Smooth muscle cell (in vitro differentiated cells): ENCODE data around the gene FRAS1. TPM values are rescaled to one million over a fixed set of nuclear protein-coding genes. Genes with fewer than 3 reads are reported as not detected.
A peak's percentile ranks its signal among the peaks of the same experiment; 100 is the strongest.

ENCODE experiments used
- DNase-seq: peaks from one replicate; lab custom pipeline; 2025; ENCODE audit not compliant: unreplicated experiment; lab: John Stamatoyannopoulos, UW
- H2AFZ ChIP-seq: fragments of 200-600 bp; sonication (generic); 2 replicates; pipeline ENCODE4 v1.6.0; 2016; ENCODE audit warnings: antibody characterized with exemption, low read depth, mild to moderate bottlenecking
- H3F3A ChIP-seq: fragments of 200-600 bp; sonication (generic); 2 replicates; pipeline ENCODE4 v1.6.0; 2017; ENCODE audit warnings: antibody characterized with exemption, low read depth
- H3K27ac ChIP-seq: fragments of 200-600 bp; sonication (generic); 2 replicates; pipeline ENCODE4 v1.5.1; 2016; ENCODE audit warnings: low read depth, mild to moderate bottlenecking
- H3K27me3 ChIP-seq: fragments of 200-600 bp; sonication (generic); 2 replicates; pipeline ENCODE4 v1.6.1; 2016; ENCODE audit warnings: low read depth, mild to moderate bottlenecking
- H3K36me3 ChIP-seq: fragments of 200-600 bp; sonication (generic); 2 replicates; pipeline ENCODE4 v1.5.1; 2016; ENCODE audit warnings: low read depth
- H3K4me1 ChIP-seq: fragments of 200-600 bp; sonication (generic); 2 replicates; pipeline ENCODE4 v1.5.1; 2016; ENCODE audit warnings: low read depth
- H3K4me2 ChIP-seq: fragments of 200-600 bp; sonication (generic); 2 replicates; pipeline ENCODE4 v1.6.0; 2016; ENCODE audit warnings: mild to moderate bottlenecking
- H3K4me3 ChIP-seq: fragments of 200-600 bp; sonication (generic); 2 replicates; pipeline ENCODE4 v1.5.1; 2016; ENCODE audit warnings: mild to moderate bottlenecking
- H3K79me2 ChIP-seq: fragments of 200-600 bp; sonication (generic); 2 replicates; pipeline ENCODE4 v1.6.0; 2016; ENCODE audit warnings: low read depth, mild to moderate bottlenecking
- H3K9ac ChIP-seq: fragments of 200-600 bp; sonication (generic); 2 replicates; pipeline ENCODE4 v1.6.0; 2016; ENCODE audit warnings: low read depth
- H3K9me3 ChIP-seq: fragments of 200-600 bp; sonication (generic); replicated peaks from 2 replicates; pipeline ENCODE4 v1.5.1; 2016; ENCODE audit warnings: low read depth
- H4K20me1 ChIP-seq: fragments of 200-600 bp; sonication (generic); 2 replicates; pipeline ENCODE4 v1.6.0; 2016; ENCODE audit warnings: low read depth
- WGBS: methylation state at CpG from one replicate; pipeline ENCODE4 v1.1.7; 2016; ENCODE audit warnings: low lambda C conversion rate; 5-methylcytosine and 5-hydroxymethylcytosine counted together
- polyA plus RNA-seq: library from polyadenylated mRNA; unstranded; fragments of >200 nt; fragmentation: Nextera tagmentation; extraction: Ambion mirVana; gene quantifications from 2 replicates; pipeline ENCODE4 v1.2.1, GENCODE V29; 2016
- total RNA-seq: library from RNA; depleted of rRNA; stranded (reverse); fragments of >200 nt; gene quantifications from 2 replicates; pipeline ENCODE4 v1.2.3, GENCODE V29; 2014
- TF ChIP-seq, protein P1 (sequence below): fragments of 200-600 bp; sonication (generic); IDR thresholded peaks from 2 replicates; pipeline ENCODE4 v1.5.1; 2017; ENCODE audit warnings: borderline replicate concordance, mild to moderate bottlenecking, antibody characterized with exemption; ENCODE audit not compliant: insufficient read depth, poor library complexity, severe bottlenecking

The FRAS1 gene
- total and polyA plus RNA-seq, 2 experiments from 2014 or later = 0.55 to 8.1 TPM

DNA sequence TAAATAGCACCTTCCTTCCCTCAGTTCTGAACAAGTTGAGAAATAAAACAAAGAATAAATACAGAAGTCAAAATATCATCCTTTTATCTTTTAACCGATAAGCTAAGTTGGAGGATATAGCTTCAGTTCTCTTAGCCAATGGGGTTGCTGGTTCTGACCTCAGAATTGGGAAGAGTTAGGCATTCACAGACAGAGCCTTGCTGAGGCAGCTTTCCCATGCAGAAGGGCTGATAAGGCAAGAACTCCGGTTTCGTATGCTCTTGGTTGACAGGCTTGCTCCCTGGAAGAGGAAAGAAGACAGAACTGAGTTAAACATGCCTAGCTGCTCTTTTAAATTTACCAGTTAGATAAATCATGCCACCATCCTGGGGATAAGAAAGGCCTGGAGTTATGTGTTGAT lies 17.6 kb downstream of the FRAS1 start:
- Histone ChIP-seq H3K4me2 (peak overlapping the region; percentile 40), H3K4me1 (peaks cover 7% of the 10 kb centered on the region), H3K36me3 (no peaks in the 10 kb centered on the region), H4K20me1 (no peaks in the 10 kb centered on the region), H3F3A (no peaks in the 10 kb centered on the region), H3K79me2 (no peaks in the 10 kb centered on the region), H3K9ac (no peak overlapping the region), H2AFZ (peak overlapping the region; percentile 63), H3K27me3 (no peaks in the 10 kb centered on the region), H3K27ac (no peak overlapping the region), H3K4me3 (no peak overlapping the region), H3K9me3 (no peaks in the 10 kb centered on the region)
- WGBS = 28% methylated on average over 3 of the region's 3 CpGs
- no peak for DNase-seq
- TF ChIP-seq, protein P1, sequence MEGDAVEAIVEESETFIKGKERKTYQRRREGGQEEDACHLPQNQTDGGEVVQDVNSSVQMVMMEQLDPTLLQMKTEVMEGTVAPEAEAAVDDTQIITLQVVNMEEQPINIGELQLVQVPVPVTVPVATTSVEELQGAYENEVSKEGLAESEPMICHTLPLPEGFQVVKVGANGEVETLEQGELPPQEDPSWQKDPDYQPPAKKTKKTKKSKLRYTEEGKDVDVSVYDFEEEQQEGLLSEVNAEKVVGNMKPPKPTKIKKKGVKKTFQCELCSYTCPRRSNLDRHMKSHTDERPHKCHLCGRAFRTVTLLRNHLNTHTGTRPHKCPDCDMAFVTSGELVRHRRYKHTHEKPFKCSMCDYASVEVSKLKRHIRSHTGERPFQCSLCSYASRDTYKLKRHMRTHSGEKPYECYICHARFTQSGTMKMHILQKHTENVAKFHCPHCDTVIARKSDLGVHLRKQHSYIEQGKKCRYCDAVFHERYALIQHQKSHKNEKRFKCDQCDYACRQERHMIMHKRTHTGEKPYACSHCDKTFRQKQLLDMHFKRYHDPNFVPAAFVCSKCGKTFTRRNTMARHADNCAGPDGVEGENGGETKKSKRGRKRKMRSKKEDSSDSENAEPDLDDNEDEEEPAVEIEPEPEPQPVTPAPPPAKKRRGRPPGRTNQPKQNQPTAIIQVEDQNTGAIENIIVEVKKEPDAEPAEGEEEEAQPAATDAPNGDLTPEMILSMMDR = no peak

- H3F3A ChIP-seq = no peaks in the 10 kb centered on the region
- peaks cover 7% of the 10 kb centered on the region for H3K4me1 ChIP-seq
- H3K27ac ChIP-seq = no peak overlapping the region
- H3K9ac ChIP-seq = no peak overlapping the region
- no peaks in the 10 kb centered on the region for H3K36me3 ChIP-seq
- no peaks in the 10 kb centered on the region for H4K20me1 ChIP-seq
- DNase-seq = no peak
- TF ChIP-seq, protein P1 = no peak
- no peaks in the 10 kb centered on the region for H3K79me2 ChIP-seq
- 100% methylated on average over 1 of the region's 1 CpG for WGBS
- H3K4me3 ChIP-seq = no peak overlapping the region
- H3K4me2 ChIP-seq = no peak overlapping the region
- no peaks in the 10 kb centered on the region for H3K9me3 ChIP-seq
- no peak overlapping the region for H2AFZ ChIP-seq
- no peaks in the 10 kb centered on the region for H3K27me3 ChIP-seq
Measured at GRCh38 chr4:78075986-78076385, 18.9 kb downstream of the FRAS1 start.

GRCh38 chr4:78078101-78078500 lies 21.0 kb downstream of the FRAS1 start:
- H4K20me1 ChIP-seq = no peaks in the 10 kb centered on the region
- H3K79me2 ChIP-seq = no peaks in the 10 kb centered on the region
- no peak for DNase-seq

More at GRCh38 chr4:78078101-78078500, 21.0 kb downstream of the FRAS1 start:
- TF ChIP-seq, protein P1 = no peak
- Histone ChIP-seq H3K4me2 (no peak overlapping the region), H3F3A (no peaks in the 10 kb centered on the region), H2AFZ (no peak overlapping the region), H3K4me3 (no peak overlapping the region), H3K27me3 (no peaks in the 10 kb centered on the region), H3K4me1 (peaks cover 7% of the 10 kb centered on the region), H3K27ac (no peak overlapping the region), H3K36me3 (no peaks in the 10 kb centered on the region), H3K9ac (no peak overlapping the region), H3K9me3 (no peaks in the 10 kb centered on the region)
- WGBS = 89% methylated on average over 1 of the region's 1 CpG
